HEK293 (cell line): ENCODE data around the gene TTC16.

ENCODE experiments used
- BCL11A ChIP-seq: fragments of 450-650 bp; formaldehyde crosslinking; IDR thresholded peaks from 2 replicates; pipeline ENCODE4 v1.5.1; 2016; ENCODE audit warnings: low read depth, missing biosample characterization, missing genetic modification characterization
- IKZF3 ChIP-seq: fragments of 450-650 bp; IDR thresholded peaks from 2 replicates; pipeline ENCODE4 v1.5.0; 2018; ENCODE audit warnings: missing biosample characterization, mild to moderate bottlenecking, missing genetic modification characterization, moderate library complexity
- PRDM1 ChIP-seq: fragments of 450-650 bp; formaldehyde crosslinking; IDR thresholded peaks from 2 replicates; pipeline ENCODE4; 2016; ENCODE audit warnings: missing biosample characterization, missing genetic modification characterization
- ZNF239 ChIP-seq: fragments of 450-650 bp; formaldehyde crosslinking; IDR thresholded peaks from 2 replicates; pipeline ENCODE4 v1.5.1; 2016; ENCODE audit warnings: missing biosample characterization, missing genetic modification characterization
- ZNF341 ChIP-seq: fragments of 450-650 bp; formaldehyde crosslinking; IDR thresholded peaks from 2 replicates; pipeline ENCODE4; 2016; ENCODE audit warnings: low read depth, missing biosample characterization, missing genetic modification characterization
- ZNF48 ChIP-seq: fragments of 450-650 bp; formaldehyde crosslinking; IDR thresholded peaks from 2 replicates; pipeline ENCODE4 v1.5.1; 2016; ENCODE audit warnings: missing biosample characterization, missing genetic modification characterization
- ZNF510 ChIP-seq: fragments of 450-650 bp; formaldehyde crosslinking; IDR thresholded peaks from 2 replicates; pipeline ENCODE4 v1.5.1; 2018; ENCODE audit warnings: mild to moderate bottlenecking, missing genetic modification characterization, missing biosample characterization; ENCODE audit not compliant: insufficient replicate concordance
- ZNF600 ChIP-seq: fragments of 450-650 bp; formaldehyde crosslinking; IDR thresholded peaks from 2 replicates; pipeline ENCODE4 v1.5.1; 2016; ENCODE audit warnings: missing biosample characterization, missing genetic modification characterization
- TF ChIP-seq, protein P1 (sequence below): fragments of 450-650 bp; formaldehyde crosslinking; IDR thresholded peaks from 2 replicates; pipeline ENCODE4 v1.5.1; 2016; ENCODE audit warnings: missing biosample characterization, missing genetic modification characterization
- TF ChIP-seq, protein P2 (sequence below): fragments of 450-650 bp; formaldehyde crosslinking; IDR thresholded peaks from 2 replicates; pipeline ENCODE4 v1.5.1; 2016; ENCODE audit warnings: missing biosample characterization, missing genetic modification characterization
- TF ChIP-seq, protein P3 (sequence below): sonication (generic); formaldehyde crosslinking; IDR thresholded peaks from 2 replicates; pipeline ENCODE4 v1.8.1; 2022; ENCODE audit warnings: mild to moderate bottlenecking, moderate library complexity, missing genetic modification reagents

DNA sequence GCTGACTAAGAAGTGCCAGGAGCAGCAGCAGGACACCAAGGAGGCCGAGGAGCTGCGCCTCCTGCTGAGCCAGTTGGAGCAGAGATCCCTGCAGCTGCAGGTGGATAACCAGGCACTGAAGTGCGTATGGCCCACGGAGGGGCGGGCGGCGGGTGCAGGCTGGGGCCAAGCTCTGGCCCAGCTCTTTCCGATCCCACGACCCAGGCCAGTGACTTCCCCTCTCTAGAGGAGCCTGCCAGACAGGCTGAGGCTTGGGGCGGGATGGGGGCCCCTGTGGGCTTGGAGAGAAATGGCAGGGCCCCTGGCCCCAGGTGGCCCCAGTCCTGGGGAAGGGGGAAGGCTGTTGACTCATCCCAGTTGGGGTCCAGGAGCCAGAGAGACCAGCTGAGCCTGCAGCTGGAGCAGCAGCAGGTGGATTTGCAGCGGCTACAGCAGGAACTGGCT, 4.0 kb upstream of the TTC16 start:
- TF ChIP-seq ZNF510 (tag by site-specific recombination) (no peak), ZNF48 (tag by site-specific recombination) (no peak), IKZF3 (tag by site-specific recombination) (no peak), ZNF600 (tag by site-specific recombination) (no peak), BCL11A (tag by site-specific recombination) (no peak), ZNF239 (tag by site-specific recombination) (no peak), PRDM1 (tag by site-specific recombination) (no peak), ZNF341 (tag by site-specific recombination) (peak; percentile 19; the same call in 1 of the 2 replicates)
- TF ChIP-seq, protein P1, sequence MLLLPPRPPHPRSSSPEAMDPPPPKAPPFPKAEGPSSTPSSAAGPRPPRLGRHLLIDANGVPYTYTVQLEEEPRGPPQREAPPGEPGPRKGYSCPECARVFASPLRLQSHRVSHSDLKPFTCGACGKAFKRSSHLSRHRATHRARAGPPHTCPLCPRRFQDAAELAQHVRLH (tag by site-specific recombination) = no peak
- TF ChIP-seq, protein P2, sequence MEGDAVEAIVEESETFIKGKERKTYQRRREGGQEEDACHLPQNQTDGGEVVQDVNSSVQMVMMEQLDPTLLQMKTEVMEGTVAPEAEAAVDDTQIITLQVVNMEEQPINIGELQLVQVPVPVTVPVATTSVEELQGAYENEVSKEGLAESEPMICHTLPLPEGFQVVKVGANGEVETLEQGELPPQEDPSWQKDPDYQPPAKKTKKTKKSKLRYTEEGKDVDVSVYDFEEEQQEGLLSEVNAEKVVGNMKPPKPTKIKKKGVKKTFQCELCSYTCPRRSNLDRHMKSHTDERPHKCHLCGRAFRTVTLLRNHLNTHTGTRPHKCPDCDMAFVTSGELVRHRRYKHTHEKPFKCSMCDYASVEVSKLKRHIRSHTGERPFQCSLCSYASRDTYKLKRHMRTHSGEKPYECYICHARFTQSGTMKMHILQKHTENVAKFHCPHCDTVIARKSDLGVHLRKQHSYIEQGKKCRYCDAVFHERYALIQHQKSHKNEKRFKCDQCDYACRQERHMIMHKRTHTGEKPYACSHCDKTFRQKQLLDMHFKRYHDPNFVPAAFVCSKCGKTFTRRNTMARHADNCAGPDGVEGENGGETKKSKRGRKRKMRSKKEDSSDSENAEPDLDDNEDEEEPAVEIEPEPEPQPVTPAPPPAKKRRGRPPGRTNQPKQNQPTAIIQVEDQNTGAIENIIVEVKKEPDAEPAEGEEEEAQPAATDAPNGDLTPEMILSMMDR (tag by site-specific recombination) = no peak
- TF ChIP-seq, protein P3, sequence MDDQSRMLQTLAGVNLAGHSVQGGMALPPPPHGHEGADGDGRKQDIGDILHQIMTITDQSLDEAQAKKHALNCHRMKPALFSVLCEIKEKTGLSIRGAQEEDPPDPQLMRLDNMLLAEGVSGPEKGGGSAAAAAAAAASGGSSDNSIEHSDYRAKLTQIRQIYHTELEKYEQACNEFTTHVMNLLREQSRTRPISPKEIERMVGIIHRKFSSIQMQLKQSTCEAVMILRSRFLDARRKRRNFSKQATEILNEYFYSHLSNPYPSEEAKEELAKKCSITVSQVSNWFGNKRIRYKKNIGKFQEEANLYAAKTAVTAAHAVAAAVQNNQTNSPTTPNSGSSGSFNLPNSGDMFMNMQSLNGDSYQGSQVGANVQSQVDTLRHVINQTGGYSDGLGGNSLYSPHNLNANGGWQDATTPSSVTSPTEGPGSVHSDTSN (CRISPR knock-in tag) = no peak
